ENCODE measurements around the gene TBC1D19. TPM values are rescaled to one million over a fixed set of nuclear protein-coding genes. Genes with fewer than 3 reads are reported as not detected.

TBC1D19 gene
- total RNA-seq, 4 donors from 2014 or later = 4.3 to 78.4 (median 6.2) TPM

GRCh38 chr4:26566133-26566532, 17.8 kb upstream of the TBC1D19 start:
- Histone ChIP-seq H3K4me1 (no peaks in the 10 kb centered on the region), H3K4me3 (no peak overlapping the region), H3K27ac (no peak overlapping the region), H3K27me3 (no peaks in the 10 kb centered on the region), H3K9me3 (no peaks in the 10 kb centered on the region), H3K36me3 (no peaks in the 10 kb centered on the region)
- no peak for DNase-seq
- no peak for TF ChIP-seq CTCF (IDR thresholded peaks at IDR 0.05)
- no peak for TF ChIP-seq POLR2A (IDR thresholded peaks at IDR 0.05)

- no peaks in the 10 kb centered on the region for H3K27me3 ChIP-seq
- H3K4me3 ChIP-seq = no peak overlapping the region
- no peaks in the 10 kb centered on the region for H3K9me3 ChIP-seq
- DNase-seq = no peak
- TF ChIP-seq CTCF (IDR thresholded peaks at IDR 0.05) (no peak), POLR2A (IDR thresholded peaks at IDR 0.05) (no peak)
- H3K27ac ChIP-seq = peak overlapping the region in 1 of 4 donors; percentile 15
- no peaks in the 10 kb centered on the region for H3K36me3 ChIP-seq
- H3K4me1 ChIP-seq = no peaks in the 10 kb centered on the region
Measured at GRCh38 chr4:26568446-26568994, 15.4 kb upstream of the TBC1D19 start.

- TF ChIP-seq CTCF (IDR thresholded peaks at IDR 0.05) = no peak
- no peak for TF ChIP-seq POLR2A (IDR thresholded peaks at IDR 0.05)
- Histone ChIP-seq H3K27ac (no peak overlapping the region), H3K9me3 (no peaks in the 10 kb centered on the region), H3K36me3 (no peaks in the 10 kb centered on the region), H3K4me3 (no peak overlapping the region), H3K4me1 (no peaks in the 10 kb centered on the region), H3K27me3 (no peaks in the 10 kb centered on the region)
- no peak for DNase-seq
Measured at GRCh38 chr4:26570596-26570995, 13.3 kb upstream of the TBC1D19 start.

GRCh38 chr4:26573389-26573794, 10.5 kb upstream of the TBC1D19 start:
- Histone ChIP-seq H3K36me3 (no peaks in the 10 kb centered on the region), H3K4me3 (no peak overlapping the region)
- TF ChIP-seq CTCF (IDR thresholded peaks at IDR 0.05) = no peak
- TF ChIP-seq POLR2A (IDR thresholded peaks at IDR 0.05) = no peak

GRCh38 chr4:26574563-26574962, 9.3 kb upstream of the TBC1D19 start:
- no peaks in the 10 kb centered on the region for H3K4me1 ChIP-seq
- H3K27ac ChIP-seq = no peak overlapping the region
- H3K27me3 ChIP-seq = no peaks in the 10 kb centered on the region
- DNase-seq = no peak
- no peak overlapping the region for H3K4me3 ChIP-seq
- H3K9me3 ChIP-seq = no peaks in the 10 kb centered on the region
- H3K36me3 ChIP-seq = no peaks in the 10 kb centered on the region
- TF ChIP-seq CTCF (IDR thresholded peaks at IDR 0.05) = no peak
- TF ChIP-seq POLR2A (IDR thresholded peaks at IDR 0.05) = no peak

More at GRCh38 chr4:26573389-26573794, 10.5 kb upstream of the TBC1D19 start:
- DNase-seq = no peak
- Histone ChIP-seq H3K4me1 (no peaks in the 10 kb centered on the region), H3K9me3 (no peaks in the 10 kb centered on the region), H3K27ac (no peak overlapping the region), H3K27me3 (no peaks in the 10 kb centered on the region)
